Cerebellar cortex (tissue), 1 donor: ENCODE measurements around the gene DCHS2.

ENCODE experiments used
- DNase-seq: peaks from one replicate; pipeline ENCODE4 v3.0.0-alpha.2; 2015; ENCODE audit warnings: low spot score

DCHS2 gene

GRCh38 chr4:154490583-154491340, 837 bp downstream of the DCHS2 start:
- no peak for DNase-seq

GRCh38 chr4:154490234-154490582, 1.4 kb downstream of the DCHS2 start:
- no peak for DNase-seq

- DNase-seq: no peak
Observed at GRCh38 chr4:154489558-154490233, 1.9 kb downstream of the DCHS2 start.

GRCh38 chr4:154487145-154487544, 4.5 kb downstream of the DCHS2 start:
- no peak for DNase-seq

GRCh38 chr4:154485127-154485773, 6.3 kb downstream of the DCHS2 start:
- no peak for DNase-seq

- no peak for DNase-seq
Observed at GRCh38 chr4:154478547-154478946, 13.1 kb downstream of the DCHS2 start.

- DNase-seq: no peak
Observed at GRCh38 chr4:154478128-154478527, 13.5 kb downstream of the DCHS2 start.

GRCh38 chr4:154476232-154476631, 15.4 kb downstream of the DCHS2 start:
- DNase-seq: no peak

- no peak for DNase-seq
Observed at GRCh38 chr4:154475820-154476219, 15.8 kb downstream of the DCHS2 start.

GRCh38 chr4:154473497-154473896, 18.1 kb downstream of the DCHS2 start:
- DNase-seq: no peak

- no peak for DNase-seq
Observed at GRCh38 chr4:154472858-154473257, 18.7 kb downstream of the DCHS2 start.

- no peak for DNase-seq
Observed at GRCh38 chr4:154471526-154472331, 19.9 kb downstream of the DCHS2 start.

- no peak for DNase-seq
Observed at GRCh38 chr4:154471032-154471431, 20.6 kb downstream of the DCHS2 start.

- DNase-seq: no peak
Observed at GRCh38 chr4:154467886-154468285, 23.7 kb downstream of the DCHS2 start.

- no peak for DNase-seq
Observed at GRCh38 chr4:154466336-154466735, 25.3 kb downstream of the DCHS2 start.

GRCh38 chr4:154465085-154465484, 26.5 kb downstream of the DCHS2 start:
- DNase-seq: no peak

GRCh38 chr4:154464654-154465053, 26.9 kb downstream of the DCHS2 start:
- DNase-seq: no peak

GRCh38 chr4:154462081-154462810, 29.4 kb downstream of the DCHS2 start:
- no peak for DNase-seq

- DNase-seq: no peak
Observed at GRCh38 chr4:154457471-154457870, 34.1 kb downstream of the DCHS2 start.

GRCh38 chr4:154456889-154457288, 34.7 kb downstream of the DCHS2 start:
- DNase-seq: no peak

- no peak for DNase-seq
Observed at GRCh38 chr4:154456240-154456639, 35.4 kb downstream of the DCHS2 start.

- DNase-seq: no peak
Observed at GRCh38 chr4:154455111-154455510, 36.5 kb downstream of the DCHS2 start.
